ENCODE data around the gene SEZ6L2. TPM values are rescaled to one million over a fixed set of nuclear protein-coding genes. Genes with fewer than 3 reads are reported as not detected.
"Not testable (repeated sequence)": the region's sequence is repeated elsewhere in the genome, so short reads cannot be mapped to it uniquely, and the experiment has no call there.

Gene SEZ6L2
- polyA plus RNA-seq, 3 donors from 2014 or later = not detected

DNA sequence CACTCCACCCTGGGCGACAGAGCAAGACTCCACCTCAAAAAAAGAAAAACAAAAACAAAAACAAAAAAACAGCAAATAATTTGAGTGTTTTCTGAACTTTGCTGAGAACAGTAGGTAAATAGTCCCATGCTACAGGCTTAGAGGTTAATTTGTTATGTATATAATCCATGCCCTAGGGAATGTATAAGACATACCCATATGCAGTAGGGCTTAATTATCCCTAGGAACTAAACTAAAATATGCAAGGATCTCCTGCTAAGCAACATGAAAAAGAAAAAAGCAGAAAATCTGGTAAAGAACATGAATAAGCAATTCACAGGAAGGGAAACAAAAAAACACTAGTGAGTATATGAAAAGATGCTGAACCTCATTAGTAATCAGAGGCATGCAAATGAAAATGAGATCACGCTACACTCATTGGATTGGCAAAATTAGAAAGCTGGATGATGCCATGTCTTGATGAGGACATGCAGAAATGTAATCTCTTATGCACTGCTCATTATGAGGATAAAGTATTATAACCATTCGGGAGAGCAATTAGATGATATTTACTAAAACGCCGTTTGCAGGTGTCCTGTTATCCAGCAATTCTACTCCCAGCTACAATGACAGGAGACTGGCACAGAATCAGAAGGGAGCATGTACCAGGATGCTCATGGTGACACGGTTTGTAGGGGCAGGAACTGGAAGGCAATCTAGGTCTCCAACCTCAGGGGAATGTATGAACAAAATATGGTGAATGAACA is 21.1 kb upstream of the SEZ6L2 start:
- peaks cover 0 to 1% (median 1%) of the 10 kb centered on the region in 3 donors for H3K27me3 Mint-ChIP-seq (ENCODE audit: low read depth in 3 of 3)
- no peaks in the 10 kb centered on the region for H3K9me3 Mint-ChIP-seq
- no peak overlapping the region for H3K27ac Mint-ChIP-seq
- peaks cover 20 to 32% of the 10 kb centered on the region in 2 donors for H3K4me1 Mint-ChIP-seq
- no peak for DNase-seq
- peaks cover 0 to 27% (median 11%) of the 10 kb centered on the region in 3 donors for H3K36me3 Mint-ChIP-seq
- no peak overlapping the region for H3K4me3 Mint-ChIP-seq

DNA sequence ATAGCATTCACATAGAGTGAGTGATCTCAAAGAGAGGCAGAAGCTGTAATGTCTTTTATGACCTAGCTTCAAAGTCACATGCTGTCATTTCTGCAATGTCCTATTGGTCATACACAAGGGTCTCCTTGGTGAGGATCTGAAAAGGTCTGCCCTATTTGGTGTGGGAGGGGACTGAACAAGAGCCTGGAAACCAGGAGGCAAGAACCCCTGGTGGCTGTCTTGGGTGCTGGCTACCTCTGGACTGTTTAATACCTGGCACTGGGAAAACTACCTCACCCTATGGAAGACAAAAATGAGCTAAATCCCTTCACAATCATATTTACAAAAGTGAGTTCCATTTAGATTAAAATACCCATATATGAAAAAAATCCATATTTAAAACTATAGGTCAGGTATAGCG is 17.6 kb upstream of the SEZ6L2 start:
- peaks cover 6 to 10% of the 10 kb centered on the region in 2 donors for H3K4me1 Mint-ChIP-seq
- H3K27me3 Mint-ChIP-seq (ENCODE audit: low read depth in 3 of 3) = no peaks in the 10 kb centered on the region
- no peak overlapping the region for H3K27ac Mint-ChIP-seq
- no peak for DNase-seq
- no peaks in the 10 kb centered on the region for H3K9me3 Mint-ChIP-seq
- H3K4me3 Mint-ChIP-seq = no peak overlapping the region
- H3K36me3 Mint-ChIP-seq = peaks cover 0 to 35% (median 13%) of the 10 kb centered on the region in 3 donors

DNA sequence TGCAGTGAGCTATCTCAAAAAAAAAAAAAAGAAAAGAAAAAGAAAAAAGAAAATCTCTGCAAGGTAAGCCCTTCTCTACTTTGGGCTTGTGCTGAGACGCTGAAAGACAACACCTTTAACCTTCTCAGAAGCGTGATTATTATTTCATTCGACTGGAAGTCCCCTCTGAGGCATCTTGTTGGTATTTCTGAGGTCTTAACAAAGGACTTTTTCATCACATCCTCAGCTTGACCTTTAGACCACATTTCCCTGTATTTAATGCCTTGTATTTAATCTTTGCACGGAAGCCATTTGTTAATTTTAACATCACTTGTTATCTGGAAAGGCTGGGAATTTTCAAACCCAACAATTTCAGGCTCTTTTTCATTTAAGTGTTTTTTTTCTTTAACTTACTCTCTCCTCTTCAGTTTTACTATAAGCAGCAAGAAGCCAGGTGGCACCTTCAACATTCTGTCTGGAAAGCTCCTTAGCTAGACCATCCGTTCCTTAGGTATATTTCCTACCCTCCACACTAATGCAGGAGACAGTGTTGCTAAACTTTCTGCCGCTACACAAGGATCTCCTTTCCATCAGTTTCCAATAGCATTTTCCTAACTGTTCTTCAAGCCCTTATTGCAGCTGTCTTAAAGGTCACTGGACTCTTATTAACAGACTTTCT is 16.4 kb upstream of the SEZ6L2 start:
- Mint-ChIP-seq H3K27ac (no peak overlapping the region), H3K36me3 (peaks cover 0 to 26% (median 8%) of the 10 kb centered on the region in 3 donors), H3K27me3 (ENCODE audit: low read depth in 3 of 3) (no peaks in the 10 kb centered on the region), H3K4me3 (no peak overlapping the region), H3K9me3 (no peaks in the 10 kb centered on the region), H3K4me1 (peaks cover 2 to 3% of the 10 kb centered on the region in 2 donors)
- DNase-seq = no peak

DNA sequence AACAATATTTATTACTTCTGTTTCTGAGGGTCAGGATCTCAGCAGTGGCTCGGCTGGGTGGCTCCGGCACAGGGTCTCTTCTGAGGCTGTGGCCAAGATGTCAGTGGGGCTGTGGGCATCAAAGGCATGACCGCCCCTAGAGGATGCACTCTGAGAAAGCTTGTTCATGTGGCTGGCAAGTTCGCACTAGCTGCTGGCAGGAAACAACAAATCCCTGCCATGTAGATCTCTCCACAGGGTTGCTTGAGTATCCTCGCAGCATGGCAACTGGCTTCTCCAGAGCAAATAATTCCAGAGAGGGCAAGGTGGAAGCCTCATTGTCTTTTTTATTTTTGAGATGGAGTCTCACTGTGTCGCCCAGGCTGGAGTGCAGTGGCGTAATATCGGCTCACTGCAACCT is 14.2 kb upstream of the SEZ6L2 start:
- DNase-seq = no peak
- no peak overlapping the region for H3K4me3 Mint-ChIP-seq
- H3K4me1 Mint-ChIP-seq = peaks cover 0 to 1% of the 10 kb centered on the region in 2 donors
- H3K27ac Mint-ChIP-seq = no peak overlapping the region
- peaks cover 0 to 21% (median 3%) of the 10 kb centered on the region in 3 donors for H3K36me3 Mint-ChIP-seq
- H3K9me3 Mint-ChIP-seq = no peaks in the 10 kb centered on the region
- H3K27me3 Mint-ChIP-seq (ENCODE audit: low read depth in 3 of 3) = no peaks in the 10 kb centered on the region

DNA sequence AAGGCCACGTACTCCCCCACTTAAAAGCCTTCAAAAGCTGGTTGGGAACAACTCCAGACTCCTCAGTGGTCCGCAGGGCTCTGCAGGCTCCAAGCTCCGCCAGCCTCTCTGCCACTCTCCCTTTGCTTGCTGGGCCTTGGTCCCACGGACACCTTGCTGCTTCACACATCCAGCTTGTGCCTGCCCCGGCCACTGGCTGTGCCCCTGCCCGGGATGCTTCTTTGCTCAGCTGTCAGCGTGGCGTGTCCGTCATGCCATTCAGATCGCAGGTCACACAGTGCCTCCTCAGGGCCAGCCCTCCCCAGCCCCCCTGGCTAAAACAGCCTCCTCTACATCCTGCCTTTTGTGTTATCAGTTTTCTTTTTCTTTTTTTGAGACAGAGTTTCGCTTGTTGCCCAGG is 12.7 kb upstream of the SEZ6L2 start:
- H3K4me1 Mint-ChIP-seq = peaks cover 0 to 1% of the 10 kb centered on the region in 2 donors
- H3K27me3 Mint-ChIP-seq (ENCODE audit: low read depth in 3 of 3) = no peaks in the 10 kb centered on the region
- H3K4me3 Mint-ChIP-seq = no peak overlapping the region
- H3K27ac Mint-ChIP-seq = no peak overlapping the region
- peaks cover 0 to 17% (median 3%) of the 10 kb centered on the region in 3 donors for H3K36me3 Mint-ChIP-seq
- no peak for DNase-seq
- no peaks in the 10 kb centered on the region for H3K9me3 Mint-ChIP-seq

DNA sequence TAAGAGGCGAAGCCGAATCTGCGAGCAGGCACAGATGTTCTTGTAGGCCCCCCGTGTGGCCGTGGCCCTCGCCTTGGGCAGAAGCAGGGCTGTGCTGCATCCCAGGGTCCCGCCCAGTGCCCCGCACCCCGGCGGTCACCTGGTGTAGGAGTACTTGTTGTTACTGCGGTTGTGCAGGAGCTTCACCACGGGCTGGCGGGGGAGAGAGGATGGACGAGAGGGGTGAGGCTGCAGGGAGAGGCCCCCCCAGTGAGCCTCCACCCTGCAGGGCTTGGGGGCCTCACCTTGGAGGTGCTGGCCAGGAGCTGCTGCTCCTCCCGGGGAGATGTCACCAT is 12.3 kb upstream of the SEZ6L2 start:
- no peak overlapping the region for H3K27ac Mint-ChIP-seq
- H3K9me3 Mint-ChIP-seq = no peaks in the 10 kb centered on the region
- H3K27me3 Mint-ChIP-seq (ENCODE audit: low read depth in 3 of 3) = no peaks in the 10 kb centered on the region
- H3K36me3 Mint-ChIP-seq = peaks cover 0 to 12% (median 3%) of the 10 kb centered on the region in 3 donors
- no peak for DNase-seq
- no peak overlapping the region for H3K4me3 Mint-ChIP-seq
- H3K4me1 Mint-ChIP-seq = peaks cover 0 to 1% of the 10 kb centered on the region in 2 donors

DNA sequence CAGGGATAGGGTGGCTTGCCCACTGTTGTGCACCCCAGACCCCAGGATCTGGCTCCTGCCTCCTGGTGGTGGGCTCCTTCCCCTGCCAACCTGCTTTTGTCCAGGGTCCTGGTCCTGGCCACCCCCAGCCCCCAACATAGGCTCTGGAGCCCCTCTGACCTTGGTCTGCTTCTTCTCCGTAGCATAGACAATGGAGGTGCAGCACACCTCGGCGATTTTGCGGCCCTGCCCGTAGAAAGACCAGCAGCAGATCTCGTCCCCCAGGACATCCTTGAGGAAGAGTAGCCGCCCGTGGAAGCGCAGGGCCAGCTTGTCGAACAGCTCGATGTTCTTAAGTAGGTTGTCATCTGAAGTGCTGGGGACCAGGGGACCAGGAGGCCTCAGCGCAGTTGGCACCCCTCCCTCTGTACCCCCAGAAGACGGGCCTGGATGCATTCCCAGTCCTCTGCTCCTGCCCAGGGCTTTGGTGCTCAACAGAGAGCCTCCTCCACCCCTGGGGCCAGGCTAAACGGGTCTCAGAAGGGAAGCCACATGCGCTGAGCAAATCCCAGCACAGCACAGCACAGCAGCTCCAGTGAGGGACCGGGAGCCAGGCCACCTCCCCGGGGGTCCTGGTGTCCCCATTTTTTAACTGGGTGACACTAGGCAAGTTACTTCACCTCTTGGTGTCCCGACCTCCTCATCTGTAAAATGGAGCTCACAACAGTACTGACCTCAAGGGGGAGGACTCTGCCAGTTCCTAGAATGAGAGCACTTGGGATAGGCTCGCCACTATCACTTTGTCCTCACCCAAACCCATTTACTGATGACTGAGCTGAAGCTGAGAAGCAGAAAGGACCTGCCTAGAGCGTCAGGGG is 11.7 kb upstream of the SEZ6L2 start:
- no peaks in the 10 kb centered on the region for H3K27me3 Mint-ChIP-seq (ENCODE audit: low read depth in 3 of 3)
- no peaks in the 10 kb centered on the region for H3K9me3 Mint-ChIP-seq
- no peak for DNase-seq
- H3K4me1 Mint-ChIP-seq = peaks cover 0 to 1% of the 10 kb centered on the region in 2 donors
- H3K27ac Mint-ChIP-seq = no peak overlapping the region
- no peak overlapping the region for H3K4me3 Mint-ChIP-seq
- H3K36me3 Mint-ChIP-seq = peaks cover 0 to 16% (median 3%) of the 10 kb centered on the region in 3 donors

DNA sequence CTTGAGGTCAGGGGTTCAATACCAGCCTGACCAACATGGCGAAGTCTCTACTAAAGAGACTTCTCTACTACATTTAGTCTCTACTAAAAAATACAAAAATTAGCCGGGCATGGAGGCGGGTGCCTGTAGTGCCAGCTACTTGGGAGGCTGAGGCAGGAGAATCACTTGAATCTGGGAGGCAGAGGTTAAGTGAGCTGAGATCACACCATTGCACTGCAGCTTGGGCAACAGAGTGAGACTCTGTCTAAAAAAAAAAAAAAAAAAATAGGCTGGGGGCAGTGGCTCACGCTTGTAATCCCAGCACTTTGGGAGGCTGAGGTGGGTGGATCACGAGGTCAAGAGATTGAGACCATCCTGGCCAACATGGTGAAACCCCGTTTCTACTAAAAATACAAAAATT is 10.5 kb upstream of the SEZ6L2 start:
- not testable (repeated sequence) for H3K27me3 Mint-ChIP-seq (ENCODE audit: low read depth in 3 of 3); H3K4me1 Mint-ChIP-seq; DNase-seq; H3K9me3 Mint-ChIP-seq; H3K4me3 Mint-ChIP-seq; H3K27ac Mint-ChIP-seq
- H3K36me3 Mint-ChIP-seq = peaks cover 0 to 12% (median 3%) of the 10 kb centered on the region in 3 donors

DNA sequence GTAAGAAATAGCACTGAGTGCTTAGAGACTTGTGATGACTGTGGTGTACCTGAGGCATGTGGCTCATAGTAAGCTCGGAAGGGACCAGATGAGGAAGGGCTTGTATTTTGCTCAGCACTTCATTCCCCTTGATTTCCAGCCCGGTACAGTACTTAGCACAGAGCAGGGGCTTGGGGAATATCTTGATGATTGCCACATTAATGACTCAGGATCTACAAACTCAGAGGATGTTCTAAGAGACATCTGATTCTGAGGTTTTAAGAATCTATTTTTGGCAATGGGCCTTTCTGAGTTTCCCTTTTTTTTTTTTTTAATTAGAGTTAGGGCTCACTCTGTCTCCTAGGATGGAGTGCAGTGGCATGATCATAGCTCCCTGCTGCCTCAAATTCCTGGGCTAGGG is 10.0 kb upstream of the SEZ6L2 start:
- no peak overlapping the region for H3K4me3 Mint-ChIP-seq
- H3K27ac Mint-ChIP-seq = no peak overlapping the region
- H3K27me3 Mint-ChIP-seq (ENCODE audit: low read depth in 3 of 3) = no peaks in the 10 kb centered on the region
- DNase-seq = no peak
- peaks cover 0 to 1% of the 10 kb centered on the region in 2 donors for H3K4me1 Mint-ChIP-seq
- H3K9me3 Mint-ChIP-seq = no peaks in the 10 kb centered on the region
- peaks cover 0 to 12% (median 3%) of the 10 kb centered on the region in 3 donors for H3K36me3 Mint-ChIP-seq

DNA sequence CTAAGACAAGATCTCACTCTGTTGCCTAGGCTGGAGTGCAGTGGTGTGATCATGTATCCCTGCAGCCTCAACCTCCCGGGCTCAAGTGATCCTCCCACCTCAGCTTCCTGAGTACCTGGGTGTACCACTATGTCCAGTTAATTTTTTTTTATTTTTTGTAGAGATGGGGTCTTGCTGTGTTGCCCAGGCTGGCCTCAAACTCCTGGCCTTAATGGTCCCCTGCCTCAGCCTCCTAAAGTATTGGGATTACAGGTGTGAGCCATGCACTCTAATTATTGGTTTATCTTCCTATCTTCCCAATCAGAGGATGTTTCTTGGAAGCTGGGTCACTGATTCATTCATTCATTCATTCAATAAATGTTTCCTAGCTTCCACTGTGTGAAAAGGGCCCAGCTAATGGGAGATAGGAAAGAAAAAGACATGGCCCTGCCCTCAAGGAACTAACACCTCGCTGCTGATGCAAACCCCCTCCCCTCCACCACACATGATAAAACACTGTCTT is 9.4 kb upstream of the SEZ6L2 start:
- H3K36me3 Mint-ChIP-seq = peaks cover 0 to 12% (median 3%) of the 10 kb centered on the region in 3 donors
- no peak for DNase-seq
- H3K27ac Mint-ChIP-seq = no peak overlapping the region
- no peaks in the 10 kb centered on the region for H3K27me3 Mint-ChIP-seq (ENCODE audit: low read depth in 3 of 3)
- H3K4me1 Mint-ChIP-seq = peaks cover 0 to 1% of the 10 kb centered on the region in 2 donors
- H3K9me3 Mint-ChIP-seq = no peaks in the 10 kb centered on the region
- H3K4me3 Mint-ChIP-seq = no peak overlapping the region

DNA sequence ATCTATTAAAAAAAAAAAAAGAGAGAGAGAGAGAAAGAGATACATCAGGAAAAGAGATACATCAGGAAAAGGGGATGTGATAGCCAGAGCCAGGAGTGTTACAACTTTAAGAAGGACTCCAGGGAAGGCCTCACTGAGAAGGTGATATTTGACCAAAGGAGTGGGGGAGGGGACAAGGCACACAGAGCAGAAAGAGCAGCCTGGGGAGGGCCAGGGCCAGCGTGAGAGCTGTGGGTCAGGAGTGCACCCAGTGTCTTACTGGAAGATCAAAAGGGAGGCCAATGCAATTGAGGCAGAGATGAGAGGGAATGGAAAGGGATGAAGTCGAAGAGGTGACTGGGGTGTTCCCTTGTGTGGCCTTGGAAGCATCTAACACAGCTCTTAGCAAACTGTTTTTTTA is 8.6 kb upstream of the SEZ6L2 start:
- Mint-ChIP-seq H3K36me3 (peaks cover 0 to 6% (median 0%) of the 10 kb centered on the region in 3 donors), H3K27ac (no peak overlapping the region), H3K9me3 (no peaks in the 10 kb centered on the region), H3K27me3 (ENCODE audit: low read depth in 3 of 3) (no peaks in the 10 kb centered on the region), H3K4me3 (no peak overlapping the region), H3K4me1 (peaks cover 0 to 1% of the 10 kb centered on the region in 2 donors)
- no peak for DNase-seq

DNA sequence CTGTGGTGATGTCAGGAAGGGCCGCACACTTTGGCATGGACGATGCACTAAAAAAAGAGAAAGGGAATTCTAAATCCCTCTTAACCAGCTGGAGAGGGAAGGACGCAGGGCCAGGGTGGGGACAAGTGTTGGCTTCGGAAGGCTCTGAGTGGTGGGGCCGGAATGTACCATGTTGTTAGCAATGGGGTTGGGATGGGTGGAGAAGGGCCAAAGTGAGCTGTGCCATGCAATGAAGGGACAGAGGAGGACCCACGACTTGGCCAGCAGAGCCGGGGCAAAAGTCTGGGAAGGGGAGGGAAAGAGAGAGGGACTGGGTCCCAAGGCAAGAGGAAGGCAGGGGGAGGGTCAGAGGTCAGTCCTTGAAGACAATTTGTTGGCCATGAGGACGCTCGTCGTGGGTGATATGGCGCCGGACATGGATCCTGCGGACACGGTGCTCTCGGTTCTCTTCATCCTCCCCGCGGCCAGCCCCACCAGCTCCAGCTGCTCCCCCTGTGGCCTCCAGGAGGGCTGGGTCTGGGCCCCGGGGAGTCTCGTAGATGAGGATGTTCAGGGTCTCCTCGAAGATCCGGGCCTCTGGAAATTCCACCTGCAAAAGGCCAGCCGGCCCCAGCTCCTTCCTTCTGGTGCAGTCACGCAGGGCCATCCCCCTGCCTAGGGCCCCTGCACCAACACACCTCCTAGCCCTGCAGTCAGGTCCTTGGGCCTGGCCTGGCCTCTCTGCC is 7.3 kb upstream of the SEZ6L2 start:
- Mint-ChIP-seq H3K4me1 (peaks cover 0 to 3% of the 10 kb centered on the region in 2 donors), H3K27ac (no peak overlapping the region), H3K36me3 (peaks cover 0 to 3% (median 0%) of the 10 kb centered on the region in 3 donors), H3K27me3 (ENCODE audit: low read depth in 3 of 3) (peaks cover 0 to 2% (median 0%) of the 10 kb centered on the region in 3 donors), H3K9me3 (no peaks in the 10 kb centered on the region), H3K4me3 (no peak overlapping the region)
- no peak for DNase-seq

DNA sequence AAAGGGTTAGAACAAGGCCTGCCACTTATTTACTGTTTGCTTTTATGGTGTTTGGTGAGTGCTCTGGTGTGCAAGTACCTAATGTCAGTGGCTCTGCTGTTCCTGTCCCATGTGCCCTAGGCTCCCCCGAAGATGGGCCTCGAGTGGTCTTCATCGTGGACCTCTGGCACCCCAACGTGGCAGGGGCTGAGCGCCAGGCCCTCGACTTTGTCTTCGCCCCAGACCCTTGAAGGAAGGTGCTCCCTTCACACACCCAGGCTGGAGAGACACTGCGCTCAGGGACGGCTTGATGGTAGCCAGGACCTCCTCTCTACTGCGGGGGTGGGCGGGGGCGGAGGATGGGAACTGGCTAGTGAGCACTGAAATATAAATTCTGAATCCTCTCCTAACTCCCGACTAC is 6.3 kb upstream of the SEZ6L2 start:
- peaks cover 0 to 5% of the 10 kb centered on the region in 2 donors for H3K4me1 Mint-ChIP-seq
- H3K9me3 Mint-ChIP-seq = no peaks in the 10 kb centered on the region

More for the DNA sequence above, 6.3 kb upstream of the SEZ6L2 start:
- no peak for DNase-seq
- Mint-ChIP-seq H3K36me3 (peaks cover 0 to 3% (median 0%) of the 10 kb centered on the region in 3 donors), H3K27ac (no peak overlapping the region), H3K27me3 (ENCODE audit: low read depth in 3 of 3) (peaks cover 0 to 2% (median 2%) of the 10 kb centered on the region in 3 donors), H3K4me3 (no peak overlapping the region)
